K562 treated with DMSO at 1 percent for 4 hours (cell line): ENCODE measurements around the gene RSPH10B2. TPM values are rescaled to one million over a fixed set of nuclear protein-coding genes. Genes with fewer than 3 reads are reported as not detected.

Experiments used
- total RNA-seq: library from RNA; unstranded; fragments of 300-600 nt; gene quantifications from 2 replicates; pipeline ENCODE4 v1.2.3, GENCODE V29; 2022; ENCODE audit not compliant: insufficient read depth

Gene RSPH10B2
- total RNA-seq = not detected in 2 replicates

DNA sequence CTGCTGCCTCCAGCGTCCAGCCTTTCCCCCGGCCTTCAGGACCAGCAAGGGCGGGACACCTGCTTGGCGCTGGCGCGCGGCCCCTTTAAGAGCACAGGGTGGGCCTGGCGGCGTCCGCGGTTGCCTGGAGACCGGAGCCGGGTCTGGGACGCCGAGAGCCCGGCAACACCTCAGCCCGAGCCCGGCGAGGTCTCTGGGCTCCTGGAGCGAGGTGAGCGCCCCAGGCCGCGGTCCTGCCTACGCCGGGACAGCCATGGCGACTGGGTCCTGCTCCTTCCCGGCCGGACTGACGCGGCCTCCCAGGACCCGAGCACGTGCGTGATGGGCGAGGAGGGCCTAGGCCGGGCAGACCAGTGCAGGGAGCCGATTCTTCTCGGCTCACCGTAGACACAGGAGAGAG, at the start of gene RSPH10B2:
TSS of gene RSPH10B2 (plus strand) at position 140 of the 400 bp plus-strand sequence. CDS start 3,575 bp downstream, outside the sequence.

DNA sequence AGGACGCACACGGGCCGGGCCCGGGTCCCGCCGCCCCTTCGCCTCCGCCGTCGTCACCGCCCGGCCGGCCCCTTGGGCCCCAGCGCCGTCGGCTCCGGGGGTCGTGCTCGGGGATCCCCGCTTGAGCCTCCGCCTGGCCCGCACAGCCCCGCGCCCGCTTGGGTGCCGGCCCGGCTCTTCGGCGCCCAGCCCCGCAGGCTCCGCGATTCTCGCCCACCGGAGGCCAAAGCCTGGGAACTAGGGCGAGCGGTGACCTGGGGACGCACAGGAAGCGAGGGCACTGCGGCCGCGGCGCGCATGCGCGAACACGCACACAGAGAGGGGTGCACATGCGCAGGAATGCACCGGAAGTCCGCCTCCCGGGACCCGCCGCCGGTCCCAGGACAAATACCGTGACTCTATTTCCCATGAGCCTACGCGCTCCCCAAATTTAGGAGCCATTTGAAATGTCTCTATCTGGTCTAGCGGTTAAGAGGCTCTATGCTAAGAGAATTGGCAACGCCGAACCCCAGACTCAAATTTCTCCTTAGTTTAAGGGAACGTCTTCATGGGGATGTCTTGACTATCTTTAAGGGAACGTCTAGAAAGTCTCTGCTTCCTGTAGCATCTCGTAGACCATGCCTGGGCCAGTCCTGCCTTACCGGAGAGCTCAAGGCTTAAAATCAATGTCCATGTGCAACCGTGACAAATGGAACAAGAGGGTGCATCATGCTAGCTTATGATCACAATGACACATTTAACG, 47.1 kb upstream of the RSPH10B2 start, which contains the start of gene ZNF12:
TSS of gene ZNF12 (minus strand) at position 282 of the 742 bp plus-strand sequence. CDS start 1,774 bp downstream, outside the sequence.

DNA sequence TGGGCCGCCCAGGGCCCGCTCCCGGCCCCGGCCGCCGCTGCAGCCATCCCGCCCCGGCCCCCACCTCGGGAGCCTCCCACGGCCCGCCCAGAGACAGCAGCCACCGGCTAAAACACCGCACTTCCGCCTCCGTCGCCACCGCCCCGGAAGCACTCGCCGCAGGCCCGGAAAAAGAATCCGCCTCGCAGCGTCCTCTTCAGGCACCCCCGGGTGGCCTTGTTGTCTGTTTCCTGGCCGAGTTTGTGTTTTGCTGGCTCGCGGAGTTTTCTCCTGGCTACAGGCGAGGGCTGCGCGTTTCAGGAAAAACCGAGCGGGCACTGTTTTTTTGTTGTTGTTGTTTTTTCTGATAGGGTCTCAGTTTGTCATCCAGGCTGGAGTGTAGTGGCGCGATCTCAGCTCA, 72.2 kb downstream of the RSPH10B2 start, which contains the start of gene CCZ1B:
TSS of gene CCZ1B (minus strand) at position 125 of the 400 bp plus-strand sequence. CDS start at position 47, 78 bp downstream.

Other genes starting within 250 kb of the RSPH10B2 start
- gene GRID2IP, start 202.6 kb upstream of the RSPH10B2 start, total RNA-seq = not detected in 2 replicates
- gene ZDHHC4, start 176.6 kb upstream of the RSPH10B2 start, total RNA-seq = 87.9 and 99.7 TPM in 2 replicates
- 62.1 and 70.9 TPM in 2 replicates for gene INTS15, start 164.1 kb upstream of the RSPH10B2 start, total RNA-seq
- gene ZNF853, start 138.5 kb upstream of the RSPH10B2 start, total RNA-seq = not detected in 2 replicates
- 23.4 and 28.7 TPM in 2 replicates for gene ZNF316, start 116.8 kb upstream of the RSPH10B2 start, total RNA-seq
- gene ZNF12, start 47.2 kb upstream of the RSPH10B2 start, total RNA-seq = 8.5 and 10.0 TPM in 2 replicates
- gene CCZ1B, start 72.2 kb downstream of the RSPH10B2 start, total RNA-seq = 10.4 and 12.5 TPM in 2 replicates